Thyroid gland (tissue), 4 donors: ENCODE measurements around the gene DMD. TPM values are rescaled to one million over a fixed set of nuclear protein-coding genes. Genes with fewer than 3 reads are reported as not detected.

ENCODE experiments used
- DNase-seq, 2 donors: peaks; one replicate each; pipeline ENCODE4 v3.0.0-alpha.2; 2019
- H3K27ac ChIP-seq, 3 donors: fragments of 200-600 bp; sonication (generic); 1 replicate in 2 of 3; 2 replicates in 1 of 3; pipeline ENCODE4 v1.5.1; 2016 to 2019; ENCODE audit warnings: mild to moderate bottlenecking in 1 of 3, moderate library complexity in 1 of 3
- H3K27me3 ChIP-seq: fragments of 200-600 bp; sonication (generic); one replicate; pipeline ENCODE4 v1.5.1; 2019
- H3K36me3 ChIP-seq, 2 donors: fragments of 200-600 bp; sonication (generic); one replicate each; pipeline ENCODE4 v1.5.1; 2016 to 2019
- H3K4me1 ChIP-seq, 2 donors: fragments of 200-600 bp; sonication (generic); one replicate each; pipeline ENCODE4 v1.5.1; 2017 to 2019
- H3K4me3 ChIP-seq, 3 donors: fragments of 200-600 bp; sonication (generic); replicated peaks in 1 of 3; 1 replicate in 2 of 3; 2 replicates in 1 of 3; pipeline ENCODE4 v1.5.1; 2016; ENCODE audit warnings: mild to moderate bottlenecking in 1 of 3
- H3K9me3 ChIP-seq: fragments of 200-600 bp; sonication (generic); one replicate; pipeline ENCODE4 v1.5.1; 2017
- CTCF ChIP-seq, 6 experiments: fragments of 200-600 bp in 3 of 6; fragments of 450-650 bp in 3 of 6; sonication (generic) in 3 of 6; IDR thresholded peaks; one replicate each; pipeline ENCODE4 v1.5.1; 2016 to 2019; ENCODE audit warnings: antibody characterized with exemption in 6 of 6, mild to moderate bottlenecking in 2 of 6, inconsistent platforms in 1 of 6, moderate library complexity in 1 of 6
- POLR2A ChIP-seq, 2 donors: fragments of 450-650 bp; IDR thresholded peaks; one replicate each; pipeline ENCODE4 v1.6.1; 2017; ENCODE audit warnings: antibody characterized with exemption in 2 of 2, mild to moderate bottlenecking in 2 of 2, moderate library complexity in 1 of 2
- WGBS, 2 donors: methylation state at CpG; one replicate each; pipeline ENCODE4 v1.1.5; 2017; 5-methylcytosine and 5-hydroxymethylcytosine counted together
- intact Hi-C: fragments of 100-400 bp; cut with DNase I; formaldehyde crosslinking; loops from one replicate; pipeline ENCODE4 v1.15.1; 2023
- total RNA-seq, 4 donors: library from RNA; depleted of rRNA; stranded (reverse); fragments of >200 nt; gene quantifications; one replicate each; pipeline ENCODE4 v1.2.3, GENCODE V29; 2016

The DMD gene
- total RNA-seq, 4 donors from 2014 or later: 16.5 to 24.0 (median 21.7) TPM

GRCh38 chrX:31099536-31100090 is 2111.7 kb downstream of the DMD start:
- Histone ChIP-seq H3K27me3 (no peaks in the 10 kb centered on the region), H3K9me3 (no peaks in the 10 kb centered on the region), H3K4me3 (no peak overlapping the region), H3K4me1 (no peaks in the 10 kb centered on the region), H3K27ac (no peak overlapping the region), H3K36me3 (no peaks in the 10 kb centered on the region)
- 80 to 88% methylated on average over 2 of the region's 2 CpGs for WGBS, 2 donors
- TF ChIP-seq CTCF (IDR thresholded peaks at IDR 0.05) (no peak), POLR2A (IDR thresholded peaks at IDR 0.05) (no peak)
- no peak for DNase-seq
- intact Hi-C loops: no loop called here

- DNase-seq: no peak
- TF ChIP-seq CTCF (IDR thresholded peaks at IDR 0.05): no peak
- TF ChIP-seq POLR2A (IDR thresholded peaks at IDR 0.05): no peak
- intact Hi-C loops: no loop called here
- Histone ChIP-seq H3K9me3 (no peaks in the 10 kb centered on the region), H3K4me3 (no peak overlapping the region), H3K27ac (no peak overlapping the region), H3K4me1 (no peaks in the 10 kb centered on the region), H3K27me3 (no peaks in the 10 kb centered on the region), H3K36me3 (no peaks in the 10 kb centered on the region)
- 45 to 72% methylated on average over 3 of the region's 3 CpGs for WGBS, 2 donors
Observed at GRCh38 chrX:31098079-31098478, 2113.3 kb downstream of the DMD start.

- Histone ChIP-seq H3K4me1 (no peaks in the 10 kb centered on the region), H3K9me3 (no peaks in the 10 kb centered on the region), H3K27me3 (no peaks in the 10 kb centered on the region), H3K36me3 (no peaks in the 10 kb centered on the region), H3K4me3 (no peak overlapping the region), H3K27ac (no peak overlapping the region)
- DNase-seq: no peak
- intact Hi-C loops: no loop called here
- TF ChIP-seq CTCF (IDR thresholded peaks at IDR 0.05) (no peak), POLR2A (IDR thresholded peaks at IDR 0.05) (no peak)
- WGBS, 2 donors: 100% methylated on average over 1 of the region's 4 CpGs; no CpG with 5 or more reads in 1 of the 2 donors
Observed at GRCh38 chrX:31093639-31093975, 2117.7 kb downstream of the DMD start.

- Histone ChIP-seq H3K27me3 (no peaks in the 10 kb centered on the region), H3K36me3 (no peaks in the 10 kb centered on the region), H3K9me3 (no peaks in the 10 kb centered on the region), H3K27ac (no peak overlapping the region), H3K4me3 (no peak overlapping the region), H3K4me1 (no peaks in the 10 kb centered on the region)
- DNase-seq: no peak
- WGBS, 2 donors: 70 to 89% methylated on average over 3 of the region's 3 CpGs
- no peak for TF ChIP-seq POLR2A (IDR thresholded peaks at IDR 0.05)
- intact Hi-C loops: no loop called here
Observed at GRCh38 chrX:31092970-31093638, 2118.2 kb downstream of the DMD start.

- 60 to 69% methylated on average over 3 of the region's 3 CpGs for WGBS, 2 donors
- Histone ChIP-seq H3K4me1 (no peaks in the 10 kb centered on the region), H3K36me3 (no peaks in the 10 kb centered on the region), H3K9me3 (no peaks in the 10 kb centered on the region), H3K27ac (no peak overlapping the region), H3K27me3 (no peaks in the 10 kb centered on the region), H3K4me3 (no peak overlapping the region)
- no peak for DNase-seq
- TF ChIP-seq POLR2A (IDR thresholded peaks at IDR 0.05): no peak
- no peak for TF ChIP-seq CTCF (IDR thresholded peaks at IDR 0.05)
- intact Hi-C loops: no loop called here
Observed at GRCh38 chrX:31092476-31092875, 2118.9 kb downstream of the DMD start.
